HG03135 (cell line): ENCODE data around the gene KLC4.

Experiments
- ATAC-seq: cut with Tn5 transposase; IDR thresholded peaks from one replicate; pipeline ENCODE4 v1.9.1; 2021; ENCODE audit warnings: mild to moderate bottlenecking, moderate library complexity; ENCODE audit not compliant: unreplicated experiment

KLC4 gene

DNA sequence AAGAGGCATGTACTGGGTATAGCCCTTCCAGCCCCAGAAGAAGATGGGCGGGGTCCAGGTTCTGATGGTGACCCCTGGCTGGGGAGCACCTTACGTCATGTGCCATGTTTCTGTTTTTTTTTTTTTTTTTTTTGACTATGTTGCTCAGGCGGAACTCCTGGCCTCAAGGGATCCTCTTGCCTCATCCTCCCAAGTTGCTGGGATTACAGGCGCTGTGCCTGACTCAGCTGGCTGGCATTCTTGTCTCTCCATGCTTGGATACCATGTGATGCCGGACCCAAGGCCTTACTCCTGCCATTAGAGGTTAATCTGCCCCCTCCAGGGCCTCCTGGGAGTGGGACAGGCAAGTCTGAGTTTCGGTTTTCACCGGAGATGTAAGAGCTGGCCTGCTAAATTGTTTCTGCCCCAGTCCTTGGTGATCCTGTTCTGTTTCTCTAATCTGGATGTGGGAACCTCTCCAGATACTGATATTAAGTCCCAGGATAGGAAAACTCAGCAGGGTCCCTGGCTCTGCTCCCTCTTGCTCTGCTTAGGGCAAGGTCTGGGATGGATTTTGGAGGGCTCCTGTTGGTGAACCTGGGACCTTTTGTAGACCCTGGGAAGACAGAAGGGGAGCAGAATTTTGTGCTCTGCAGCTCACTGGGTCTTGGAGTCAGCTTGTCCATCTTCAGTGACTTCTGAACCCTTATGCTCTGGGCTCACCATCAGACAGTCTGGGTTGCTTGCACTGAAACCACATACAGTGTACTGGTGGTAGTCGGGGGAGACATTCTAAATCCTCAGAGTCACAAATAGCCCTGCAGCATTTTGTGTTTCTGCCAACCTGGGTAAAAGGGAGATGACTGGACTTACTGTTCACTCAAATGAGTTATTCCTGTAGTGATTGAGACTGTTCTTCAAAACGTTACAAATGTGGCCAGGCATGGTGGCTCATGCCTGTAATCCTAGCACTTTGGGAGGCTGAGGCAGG lies 61.8 kb downstream of the KLC4 start:
- ATAC-seq: no peak

DNA sequence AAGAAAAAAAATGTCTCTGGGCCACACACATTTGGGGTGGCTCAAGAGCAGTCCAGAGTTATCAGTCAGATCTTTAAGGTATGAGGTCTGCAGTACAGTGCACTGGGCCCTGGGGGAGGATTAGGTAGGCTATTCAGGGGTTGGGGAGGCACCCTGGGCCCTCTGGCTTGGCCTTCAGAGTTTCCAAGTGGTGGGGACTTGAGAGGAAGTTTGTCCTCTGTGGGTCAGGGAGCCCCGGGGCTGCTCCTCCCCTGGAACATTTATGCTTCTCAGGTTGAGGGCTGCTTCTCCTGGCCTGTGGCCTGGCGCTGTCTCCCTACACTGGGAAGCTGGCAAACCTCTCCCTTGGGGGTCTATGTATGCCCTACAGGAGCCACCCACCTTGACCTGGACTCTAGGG lies 62.7 kb downstream of the KLC4 start:
- no peak for ATAC-seq

DNA sequence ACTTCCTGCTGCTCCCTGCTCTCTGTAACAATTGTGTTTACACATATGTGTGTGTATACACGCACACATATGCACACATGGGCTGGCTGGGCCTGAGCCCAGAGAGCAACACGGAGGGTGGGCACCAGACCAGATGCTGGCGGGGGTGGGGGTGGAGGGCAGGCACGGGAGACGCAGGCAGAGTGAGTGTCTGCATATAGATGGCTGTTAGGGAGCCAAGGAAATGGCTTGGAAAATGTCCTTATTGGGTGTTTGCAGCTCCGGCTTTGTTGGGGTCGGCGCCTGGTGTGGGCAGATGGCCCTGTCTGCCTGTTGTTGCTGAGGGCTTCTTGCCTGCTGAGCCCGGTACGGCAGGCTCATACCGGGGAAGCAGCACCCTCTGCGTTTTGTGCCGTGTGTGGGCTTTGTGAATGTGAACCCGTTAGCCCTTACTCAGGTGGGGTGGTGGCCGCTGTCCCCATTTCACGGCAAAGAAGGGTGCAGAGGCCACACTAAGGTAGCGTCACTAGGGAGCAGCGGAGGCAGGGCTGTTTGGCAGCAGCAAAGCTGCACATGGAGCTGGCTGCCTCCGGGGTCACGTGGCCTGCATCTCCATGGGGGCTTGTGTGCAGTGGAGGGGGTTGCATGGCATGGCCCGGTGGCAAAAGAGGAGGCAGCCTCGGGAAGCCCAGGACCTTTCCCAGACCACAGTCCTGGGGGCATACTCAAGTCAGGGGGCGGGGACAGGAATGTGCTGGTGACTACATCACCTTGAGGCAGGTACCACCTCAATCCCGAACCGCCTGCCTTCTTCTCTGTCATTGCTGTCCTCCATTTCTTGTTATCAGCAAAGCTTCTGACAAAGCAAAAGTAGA lies 64.3 kb downstream of the KLC4 start:
- ATAC-seq: no peak

DNA sequence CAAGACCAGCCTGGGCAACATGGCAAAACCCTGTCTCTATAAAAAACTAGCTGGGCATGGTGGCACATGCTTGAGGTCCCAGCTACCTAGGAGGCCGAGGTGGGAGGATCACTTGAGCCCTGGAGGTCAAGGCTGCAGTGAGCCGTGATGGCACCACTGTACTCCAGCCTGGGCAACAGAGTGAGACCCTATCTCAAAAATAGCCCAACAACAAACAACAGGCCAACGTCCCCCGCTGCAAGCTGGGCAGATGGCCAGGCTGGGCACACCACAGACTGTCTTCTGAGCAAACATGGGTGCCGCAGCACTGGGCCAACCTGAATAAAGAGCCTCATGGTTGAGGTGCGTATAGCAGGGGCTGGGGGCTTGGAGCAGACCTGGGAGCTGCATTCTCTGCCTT lies 65.0 kb downstream of the KLC4 start:
- no peak for ATAC-seq
